SK-N-SH treated with all-trans-retinoic acid at 6 μM for 48 hours (cell line): Measurements from ENCODE around the gene GABBR2.

ENCODE experiments used
- ARNTL ChIP-seq: fragments of 450-650 bp; formaldehyde crosslinking; IDR thresholded peaks from 2 replicates; pipeline ENCODE4 v1.5.0; 2020; ENCODE audit warnings: low read depth, mild to moderate bottlenecking, moderate library complexity, borderline replicate concordance
- BACH2 ChIP-seq: fragments of 250-450 bp; sonication (Bioruptor Pico); IDR thresholded peaks from 2 replicates; pipeline ENCODE4 v1.9.0; 2021; ENCODE audit warnings: mild to moderate bottlenecking, borderline replicate concordance
- CSDC2 ChIP-seq: fragments of 250-450 bp; sonication (Bioruptor Pico); IDR thresholded peaks from 2 replicates; pipeline ENCODE4 v1.5.0; 2020; ENCODE audit warnings: mild to moderate bottlenecking, moderate library complexity
- CSRNP3 ChIP-seq: fragments of 250-450 bp; sonication (Bioruptor Pico); IDR thresholded peaks from 2 replicates; pipeline ENCODE4 v1.5.1; 2021; ENCODE audit warnings: mild to moderate bottlenecking, moderate library complexity
- OSR1 ChIP-seq: fragments of 250-450 bp; sonication (Bioruptor Pico); IDR thresholded peaks from 2 replicates; pipeline ENCODE4 v1.8.0; 2022; ENCODE audit warnings: moderate library complexity, mild to moderate bottlenecking, inconsistent platforms
- PPARA ChIP-seq: fragments of 250-450 bp; sonication (Bioruptor Pico); IDR thresholded peaks from 2 replicates; pipeline ENCODE4 v1.5.0; 2020; ENCODE audit warnings: mild to moderate bottlenecking, borderline replicate concordance
- ZFP30 ChIP-seq: fragments of 450-650 bp; formaldehyde crosslinking; IDR thresholded peaks from 2 replicates; pipeline ENCODE4 v1.5.0; 2022; ENCODE audit warnings: mild to moderate bottlenecking, moderate library complexity
- ZNF70 ChIP-seq: fragments of 450-650 bp; formaldehyde crosslinking; IDR thresholded peaks from 2 replicates; pipeline ENCODE4 v1.5.0; 2020; ENCODE audit warnings: mild to moderate bottlenecking, moderate library complexity
- ZNF8 ChIP-seq: fragments of 450-650 bp; formaldehyde crosslinking; IDR thresholded peaks from 2 replicates; pipeline ENCODE4 v1.5.0; 2020; ENCODE audit warnings: mild to moderate bottlenecking, moderate library complexity
- TF ChIP-seq, protein P1 (sequence below): fragments of 250-450 bp; sonication (Bioruptor Pico); IDR thresholded peaks from 2 replicates; pipeline ENCODE4 v1.5.1; 2020; ENCODE audit warnings: low read depth, mild to moderate bottlenecking, moderate library complexity
- TF ChIP-seq, protein P2 (sequence below): fragments of 250-450 bp; sonication (Bioruptor Pico); IDR thresholded peaks from 2 replicates; pipeline ENCODE4 v1.8.0; 2020; ENCODE audit warnings: mild to moderate bottlenecking, moderate library complexity, borderline replicate concordance

- no peak for TF ChIP-seq ARNTL (CRISPR knock-in tag)
- TF ChIP-seq ZFP30, result no peak
- TF ChIP-seq CSRNP3 (CRISPR knock-in tag), result no peak
- no peak for TF ChIP-seq CSDC2 (CRISPR knock-in tag)
- no peak for TF ChIP-seq BACH2 (CRISPR knock-in tag)
- TF ChIP-seq PPARA (CRISPR knock-in tag), result no peak
- TF ChIP-seq ZNF8 (CRISPR knock-in tag), result no peak
- TF ChIP-seq OSR1 (CRISPR knock-in tag), result no peak
- TF ChIP-seq, protein P1, sequence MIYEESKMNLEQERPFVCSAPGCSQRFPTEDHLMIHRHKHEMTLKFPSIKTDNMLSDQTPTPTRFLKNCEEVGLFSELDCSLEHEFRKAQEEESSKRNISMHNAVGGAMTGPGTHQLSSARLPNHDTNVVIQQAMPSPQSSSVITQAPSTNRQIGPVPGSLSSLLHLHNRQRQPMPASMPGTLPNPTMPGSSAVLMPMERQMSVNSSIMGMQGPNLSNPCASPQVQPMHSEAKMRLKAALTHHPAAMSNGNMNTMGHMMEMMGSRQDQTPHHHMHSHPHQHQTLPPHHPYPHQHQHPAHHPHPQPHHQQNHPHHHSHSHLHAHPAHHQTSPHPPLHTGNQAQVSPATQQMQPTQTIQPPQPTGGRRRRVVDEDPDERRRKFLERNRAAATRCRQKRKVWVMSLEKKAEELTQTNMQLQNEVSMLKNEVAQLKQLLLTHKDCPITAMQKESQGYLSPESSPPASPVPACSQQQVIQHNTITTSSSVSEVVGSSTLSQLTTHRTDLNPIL (CRISPR knock-in tag), result no peak
- no peak for TF ChIP-seq ZNF70
- TF ChIP-seq, protein P2, sequence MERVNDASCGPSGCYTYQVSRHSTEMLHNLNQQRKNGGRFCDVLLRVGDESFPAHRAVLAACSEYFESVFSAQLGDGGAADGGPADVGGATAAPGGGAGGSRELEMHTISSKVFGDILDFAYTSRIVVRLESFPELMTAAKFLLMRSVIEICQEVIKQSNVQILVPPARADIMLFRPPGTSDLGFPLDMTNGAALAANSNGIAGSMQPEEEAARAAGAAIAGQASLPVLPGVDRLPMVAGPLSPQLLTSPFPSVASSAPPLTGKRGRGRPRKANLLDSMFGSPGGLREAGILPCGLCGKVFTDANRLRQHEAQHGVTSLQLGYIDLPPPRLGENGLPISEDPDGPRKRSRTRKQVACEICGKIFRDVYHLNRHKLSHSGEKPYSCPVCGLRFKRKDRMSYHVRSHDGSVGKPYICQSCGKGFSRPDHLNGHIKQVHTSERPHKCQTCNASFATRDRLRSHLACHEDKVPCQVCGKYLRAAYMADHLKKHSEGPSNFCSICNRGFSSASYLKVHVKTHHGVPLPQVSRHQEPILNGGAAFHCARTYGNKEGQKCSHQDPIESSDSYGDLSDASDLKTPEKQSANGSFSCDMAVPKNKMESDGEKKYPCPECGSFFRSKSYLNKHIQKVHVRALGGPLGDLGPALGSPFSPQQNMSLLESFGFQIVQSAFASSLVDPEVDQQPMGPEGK (CRISPR knock-in tag), result no peak
Observed at GRCh38 chr9:98413084-98413483, 295.7 kb downstream of the GABBR2 start.
